ENCODE measurements around the gene JPH2. TPM values are rescaled to one million over a fixed set of nuclear protein-coding genes. Genes with fewer than 3 reads are reported as not detected.

Gene JPH2
- total and polyA plus RNA-seq, 4 donors = 0.09 to 1.3 (median 0.17) TPM; not detected in 1

GRCh38 chr20:44069203-44070011 is 117.6 kb downstream of the JPH2 start:
- no peaks in the 10 kb centered on the region for H3K4me1 ChIP-seq (ENCODE audit: control insufficient read depth in 4 of 4, insufficient read depth in 4 of 4, low read length in 3 of 4)
- H3K27ac ChIP-seq (ENCODE audit: low read depth in 1 of 2, low read length in 2 of 2) = peak overlapping the region in 1 of 2 donors; percentile 50
- no peak for TF ChIP-seq YY1 (IDR thresholded peaks at IDR 0.05)
- TF ChIP-seq FOXA1 (IDR thresholded peaks at IDR 0.05) = no peak
- no peak for TF ChIP-seq ZBTB33 (IDR thresholded peaks at IDR 0.05)
- TF ChIP-seq GABPA (IDR thresholded peaks at IDR 0.05 in 1 of 2, conservative IDR thresholded peaks at IDR 0.05 in 1 of 2) = no peak
- no peak for TF ChIP-seq NR2F2 (IDR thresholded peaks at IDR 0.05)
- 75% methylated on average over 26 of the region's 26 CpGs for WGBS
- DNase-seq (ENCODE audit: low spot score) = peak; percentile 13
- H3K4me3 ChIP-seq (ENCODE audit: low read depth in 1 of 3, low read length in 3 of 3) = no peak overlapping the region
- no peaks in the 10 kb centered on the region for H3K9me3 ChIP-seq (ENCODE audit: control insufficient read depth in 4 of 4, low read length in 3 of 4)
- no peaks in the 10 kb centered on the region for H3K27me3 ChIP-seq (ENCODE audit: control insufficient read depth in 4 of 4, insufficient read depth in 4 of 4, low read length in 3 of 4)
- H3K36me3 ChIP-seq (ENCODE audit: control insufficient read depth in 4 of 4, insufficient read depth in 3 of 4, low read depth in 1 of 4, low read length in 3 of 4) = no peaks in the 10 kb centered on the region
- no peak overlapping the region for H3K9ac ChIP-seq (ENCODE audit: low read depth in 1 of 2, low read length in 2 of 2)

GRCh38 chr20:44068316-44069201 is 118.4 kb downstream of the JPH2 start:
- TF ChIP-seq EGR1 (IDR thresholded peaks at IDR 0.05; ENCODE audit: low read depth in 2 of 2) = no peak
- no peak for TF ChIP-seq GABPA (IDR thresholded peaks at IDR 0.05 in 1 of 2, conservative IDR thresholded peaks at IDR 0.05 in 1 of 2)
- TF ChIP-seq TAF1 (conservative IDR thresholded peaks at IDR 0.05) = no peak
- TF ChIP-seq HNF4G (IDR thresholded peaks at IDR 0.05) = no peak
- no peak for TF ChIP-seq RAD21 (IDR thresholded peaks at IDR 0.05)
- TF ChIP-seq RXRA (IDR thresholded peaks at IDR 0.05) = no peak
- 77% methylated on average over 30 of the region's 30 CpGs for WGBS
- peak; percentile 30 for DNase-seq (ENCODE audit: low spot score)
- Histone ChIP-seq H3K9me3 (ENCODE audit: control insufficient read depth in 4 of 4, low read length in 3 of 4) (no peaks in the 10 kb centered on the region), H3K4me3 (ENCODE audit: low read depth in 1 of 3, low read length in 3 of 3) (no peak overlapping the region), H3K9ac (ENCODE audit: low read depth in 1 of 2, low read length in 2 of 2) (no peak overlapping the region), H3K27ac (ENCODE audit: low read depth in 1 of 2, low read length in 2 of 2) (peak overlapping the region in 1 of 2 donors; percentile 50), H3K4me1 (ENCODE audit: control insufficient read depth in 4 of 4, insufficient read depth in 4 of 4, low read length in 3 of 4) (no peaks in the 10 kb centered on the region), H3K36me3 (ENCODE audit: control insufficient read depth in 4 of 4, insufficient read depth in 3 of 4, low read depth in 1 of 4, low read length in 3 of 4) (no peaks in the 10 kb centered on the region), H3K27me3 (ENCODE audit: control insufficient read depth in 4 of 4, insufficient read depth in 4 of 4, low read length in 3 of 4) (no peaks in the 10 kb centered on the region)

- no peak overlapping the region for H3K27ac ChIP-seq (ENCODE audit: low read depth in 1 of 2, low read length in 2 of 2)
- H3K27me3 ChIP-seq (ENCODE audit: control insufficient read depth in 4 of 4, insufficient read depth in 4 of 4, low read length in 3 of 4) = no peaks in the 10 kb centered on the region
- no peaks in the 10 kb centered on the region for H3K4me1 ChIP-seq (ENCODE audit: control insufficient read depth in 4 of 4, insufficient read depth in 4 of 4, low read length in 3 of 4)
- no peaks in the 10 kb centered on the region for H3K9me3 ChIP-seq (ENCODE audit: control insufficient read depth in 4 of 4, low read length in 3 of 4)
- no peak for DNase-seq (ENCODE audit: low spot score)
- H3K36me3 ChIP-seq (ENCODE audit: control insufficient read depth in 4 of 4, insufficient read depth in 3 of 4, low read depth in 1 of 4, low read length in 3 of 4) = no peaks in the 10 kb centered on the region
- 96% methylated on average over 15 of the region's 15 CpGs for whole genome bisulfite sequencing
- no peak overlapping the region for H3K9ac ChIP-seq (ENCODE audit: low read depth in 1 of 2, low read length in 2 of 2)
- H3K4me3 ChIP-seq (ENCODE audit: low read depth in 1 of 3, low read length in 3 of 3) = no peak overlapping the region
- TF ChIP-seq EGR1 (IDR thresholded peaks at IDR 0.05; ENCODE audit: low read depth in 2 of 2) (no peak), RXRA (IDR thresholded peaks at IDR 0.05) (no peak), HNF4G (IDR thresholded peaks at IDR 0.05) (no peak), MAX (IDR thresholded peaks at IDR 0.05) (no peak), CTCF (IDR thresholded peaks at IDR 0.05; ENCODE audit: low read depth, low read length, missing input control) (no peak), FOXA1 (IDR thresholded peaks at IDR 0.05) (no peak), TAF1 (conservative IDR thresholded peaks at IDR 0.05) (no peak), JUND (IDR thresholded peaks at IDR 0.05) (no peak), ATF3 (IDR thresholded peaks at IDR 0.05) (no peak), REST (IDR thresholded peaks at IDR 0.05) (no peak), GABPA (IDR thresholded peaks at IDR 0.05 in 1 of 2, conservative IDR thresholded peaks at IDR 0.05 in 1 of 2) (no peak), FOXA2 (IDR thresholded peaks at IDR 0.05) (no peak)
Measured at GRCh38 chr20:44067650-44068081, 119.3 kb downstream of the JPH2 start.
